HG02763 (cell line): Measurements from ENCODE around the gene GJA9.
"Not testable (repeated sequence)": the region's sequence is repeated elsewhere in the genome, so short reads cannot be mapped to it uniquely, and the experiment has no call there.

Source experiments
- ATAC-seq: cut with Tn5 transposase; IDR thresholded peaks from one replicate; pipeline ENCODE4 v1.9.1; 2021; ENCODE audit warnings: mild to moderate bottlenecking, moderate library complexity; ENCODE audit not compliant: unreplicated experiment

Gene GJA9

DNA sequence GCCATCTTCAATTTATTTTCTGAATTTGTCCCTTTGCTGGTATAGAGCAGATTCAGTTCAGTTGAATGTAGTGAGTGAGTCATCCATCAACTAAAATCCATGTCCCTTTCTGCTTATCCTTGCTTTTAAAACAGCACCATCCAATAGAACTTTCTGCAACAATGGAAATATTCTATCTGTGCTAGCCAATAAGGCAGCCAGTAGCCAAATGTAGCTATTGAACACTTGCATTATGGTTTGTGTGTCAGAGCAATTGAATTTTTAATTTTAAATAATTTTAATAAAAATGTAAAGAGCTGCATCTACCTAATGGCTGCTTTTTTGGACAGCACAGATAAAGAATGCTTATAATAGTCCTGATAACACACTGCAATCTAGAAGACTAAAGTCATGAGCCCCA, at the start of gene GJA9:
GJA9 (minus strand) TSS at position 101 of the 400 bp plus-strand sequence. CDS start 5,489 bp downstream, outside the sequence.
- no peak for ATAC-seq

DNA sequence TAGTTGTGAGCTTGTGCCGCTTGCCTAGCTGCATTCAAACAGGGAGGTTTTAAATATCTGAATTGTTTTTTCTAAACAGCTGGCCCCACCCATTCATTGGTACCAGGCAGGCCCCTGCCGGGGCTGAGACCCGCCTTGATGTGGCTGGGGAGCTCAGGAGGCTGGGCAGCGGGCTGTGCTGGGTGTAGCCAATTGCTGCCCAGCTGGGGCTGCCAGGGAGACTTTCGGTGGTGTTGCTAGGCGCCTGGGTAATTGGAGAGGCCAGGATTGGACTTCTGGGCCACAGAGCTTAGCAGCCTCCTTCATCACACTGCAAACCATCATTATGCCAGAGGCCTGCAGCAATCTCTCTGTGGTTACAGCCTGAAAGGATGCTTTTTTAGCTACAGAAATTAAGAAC, 48.1 kb upstream of the GJA9 start:
- no peak for ATAC-seq

DNA sequence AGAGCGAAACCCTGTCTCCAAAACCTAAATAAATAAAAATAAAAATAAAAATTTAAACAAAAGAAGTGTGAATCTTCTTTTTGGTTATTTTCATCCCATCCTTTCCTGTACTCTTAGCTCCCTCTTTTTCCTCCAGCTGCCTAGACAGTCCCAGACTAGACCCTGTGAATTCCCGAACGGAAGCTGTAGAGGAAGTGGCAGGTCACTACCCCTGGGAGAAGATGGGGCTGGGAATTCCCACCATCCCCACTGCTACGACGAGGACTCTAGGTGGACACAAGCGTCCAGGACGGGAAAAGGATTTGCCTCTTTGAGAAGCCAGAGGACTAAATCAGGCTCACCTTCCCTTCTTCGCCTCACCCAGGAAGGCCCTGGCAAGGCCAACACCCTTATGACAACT, 47.7 kb upstream of the GJA9 start:
- no peak for ATAC-seq

DNA sequence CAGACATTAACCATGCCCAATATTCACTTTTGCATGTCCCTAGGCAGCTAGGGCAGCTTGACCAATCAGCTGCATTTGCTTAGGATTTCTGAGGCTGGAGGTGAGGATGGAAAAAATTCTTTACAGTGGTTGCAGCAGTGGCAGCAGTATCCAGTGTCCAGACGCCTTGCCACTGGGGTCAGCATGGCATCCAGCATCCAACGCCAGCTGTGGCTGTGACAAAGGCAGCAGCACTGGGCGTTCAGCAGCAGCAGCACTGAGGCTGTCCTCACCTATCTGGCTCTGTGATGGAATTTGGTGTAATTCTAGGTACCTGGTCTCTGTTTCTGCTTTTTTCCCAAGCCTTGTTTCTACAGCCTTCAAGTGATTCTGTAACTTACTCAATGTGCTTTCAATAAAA, 44.7 kb upstream of the GJA9 start:
- ATAC-seq = no peak

- no peak for ATAC-seq
Observed at GRCh38 chr1:38925391-38925790, 44.0 kb upstream of the GJA9 start.

DNA sequence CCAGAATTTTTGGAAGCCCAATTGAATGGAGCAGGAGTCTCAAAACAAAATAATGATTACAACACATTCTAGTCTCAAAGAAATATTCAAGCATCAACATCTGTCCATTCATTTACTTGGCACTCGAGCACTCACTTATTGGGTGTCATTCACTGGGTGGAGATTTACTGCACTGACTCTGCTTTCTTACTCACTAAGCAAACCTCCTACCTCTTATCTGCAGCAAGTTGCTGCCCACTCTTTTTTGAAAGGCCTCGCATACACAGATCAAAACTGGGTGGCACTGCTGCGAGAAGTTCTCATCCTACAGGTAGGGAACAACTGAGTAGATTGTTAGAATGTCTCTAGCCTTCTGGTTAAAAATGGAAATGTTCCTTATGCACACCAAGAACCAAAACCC, 42.2 kb upstream of the GJA9 start:
- ATAC-seq = no peak

DNA sequence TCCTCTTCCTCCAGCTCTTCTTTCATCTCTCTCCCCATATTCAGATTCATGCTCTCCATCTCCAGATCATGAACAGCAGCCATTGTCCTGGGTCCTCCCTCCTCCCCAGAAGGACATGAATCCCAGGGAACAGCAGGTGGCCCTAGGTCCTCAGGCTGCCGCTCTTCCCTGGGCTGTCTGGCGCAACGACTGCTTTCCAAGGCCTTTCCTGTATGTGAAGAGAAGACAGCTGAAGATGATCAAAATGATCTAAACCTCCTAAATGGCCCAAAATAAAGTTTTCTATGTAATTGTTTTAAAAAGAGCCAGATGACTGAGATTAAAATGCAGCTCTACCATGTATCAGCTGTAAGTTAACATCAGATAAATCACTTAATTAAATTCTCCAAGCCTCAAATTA, 37.7 kb upstream of the GJA9 start:
- no peak for ATAC-seq

GRCh38 chr1:38918568-38918967, 37.2 kb upstream of the GJA9 start:
- no peak for ATAC-seq

DNA sequence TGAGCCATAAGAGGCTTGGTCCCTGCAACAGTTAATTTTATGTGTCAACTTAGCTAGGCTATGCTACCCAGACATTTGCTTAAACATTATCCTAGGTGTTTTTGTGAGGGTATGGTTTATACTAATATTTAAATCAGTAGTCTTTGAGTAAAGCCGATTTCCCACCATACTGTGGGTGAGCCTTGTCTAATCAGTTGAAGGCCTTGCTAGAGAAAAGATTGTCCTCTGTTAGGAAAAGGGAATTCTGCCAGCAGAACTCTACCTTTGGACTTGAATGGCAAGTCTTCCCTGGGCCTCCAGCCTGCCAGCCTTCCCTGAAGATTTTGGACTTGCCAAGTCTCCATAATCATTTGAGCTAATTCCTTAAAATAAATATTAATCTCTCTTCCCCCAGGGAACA, 36.4 kb upstream of the GJA9 start:
- no peak for ATAC-seq

- no peak for ATAC-seq
Observed at GRCh38 chr1:38917337-38917736, 36.0 kb upstream of the GJA9 start.

DNA sequence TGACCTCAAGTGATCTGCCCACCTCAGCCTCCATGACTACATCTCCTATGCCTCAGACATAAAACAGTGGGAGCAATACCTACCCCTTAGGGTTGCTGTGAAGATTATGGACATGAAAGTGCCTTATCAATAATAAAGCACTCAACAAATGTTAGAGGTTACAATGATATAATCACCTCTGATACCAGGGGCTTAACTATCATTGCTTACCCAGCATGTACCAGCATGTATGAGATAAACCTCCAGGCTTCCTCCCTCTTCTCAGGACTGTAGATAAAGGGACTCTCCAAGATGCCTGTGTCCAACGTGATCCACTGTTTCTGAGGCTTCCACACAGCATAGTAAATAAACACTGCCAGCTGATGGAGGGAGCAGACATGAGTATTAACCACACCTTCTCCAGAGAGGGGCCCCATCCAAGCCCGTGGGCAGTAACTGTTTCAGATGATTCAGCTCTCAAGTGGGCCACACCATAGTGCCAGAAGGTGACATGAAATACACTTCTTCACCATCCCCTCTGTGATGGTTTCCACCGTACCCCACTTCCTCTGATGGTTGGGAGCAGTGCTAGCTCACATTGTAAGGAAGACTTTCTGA, 34.1 kb upstream of the GJA9 start:
- no peak for ATAC-seq

- ATAC-seq = not testable (repeated sequence)
Observed at GRCh38 chr1:38914908-38915307, 33.5 kb upstream of the GJA9 start.

- no peak for ATAC-seq
Observed at GRCh38 chr1:38908821-38909220, 27.4 kb upstream of the GJA9 start.

DNA sequence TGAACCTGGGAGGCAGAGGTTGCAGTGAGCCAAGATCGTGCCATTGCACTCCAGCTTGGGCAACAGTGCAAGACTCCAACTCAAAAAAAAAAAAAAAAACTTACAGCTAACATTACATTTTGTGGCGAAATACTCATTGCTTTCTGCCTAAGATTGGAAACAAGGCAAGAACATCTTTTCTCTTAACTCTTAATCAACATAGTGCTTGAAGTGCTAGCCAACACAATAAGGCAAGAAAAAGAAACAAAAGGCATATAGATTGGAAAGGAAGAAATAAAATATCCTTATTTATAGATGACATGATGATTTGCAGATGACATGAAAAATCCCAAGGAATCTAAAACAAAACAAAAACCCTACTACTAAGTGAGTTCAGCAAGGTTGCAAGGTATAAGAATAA, 24.6 kb upstream of the GJA9 start:
- no peak for ATAC-seq

GRCh38 chr1:38899560-38899959, 18.2 kb upstream of the GJA9 start:
- no peak for ATAC-seq

GRCh38 chr1:38898653-38899230, 17.4 kb upstream of the GJA9 start:
- no peak for ATAC-seq

DNA sequence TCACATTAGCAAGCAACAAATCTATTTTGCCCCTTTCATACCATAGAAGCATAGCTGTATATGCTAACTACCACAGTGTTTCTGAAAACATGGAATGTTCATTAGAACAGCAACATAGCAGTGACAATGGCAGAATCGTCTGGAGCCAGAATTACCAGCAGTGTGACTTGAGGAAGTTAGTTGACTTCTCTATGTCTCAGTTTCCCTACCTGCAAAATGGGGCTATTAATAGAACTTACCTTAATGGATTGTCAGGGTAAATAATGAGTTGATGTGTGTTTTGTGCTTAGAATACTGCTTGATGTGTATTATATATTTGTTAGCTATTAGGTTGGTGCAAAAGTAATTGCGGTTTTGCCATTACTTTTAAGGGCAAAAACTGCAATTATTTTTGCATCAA, 14.8 kb upstream of the GJA9 start:
- ATAC-seq = no peak

DNA sequence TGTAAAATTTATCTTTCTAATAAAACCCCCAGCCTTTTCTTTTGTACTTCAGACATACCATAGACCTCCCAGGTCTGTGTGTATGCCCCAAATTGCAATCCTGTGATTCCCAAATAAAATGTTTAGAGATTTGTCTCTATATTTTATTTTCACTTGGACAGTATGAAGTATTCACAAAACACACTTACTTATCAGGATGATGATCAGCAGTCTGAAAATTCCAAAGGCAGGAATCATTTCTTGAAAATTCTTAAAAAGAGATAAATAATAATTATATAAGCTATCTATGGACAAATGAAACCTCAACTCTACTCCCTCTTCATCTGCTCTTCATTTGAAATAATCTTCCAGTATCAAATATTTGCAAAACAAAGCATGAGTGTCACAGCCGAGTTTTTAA, 11.6 kb upstream of the GJA9 start:
- no peak for ATAC-seq

DNA sequence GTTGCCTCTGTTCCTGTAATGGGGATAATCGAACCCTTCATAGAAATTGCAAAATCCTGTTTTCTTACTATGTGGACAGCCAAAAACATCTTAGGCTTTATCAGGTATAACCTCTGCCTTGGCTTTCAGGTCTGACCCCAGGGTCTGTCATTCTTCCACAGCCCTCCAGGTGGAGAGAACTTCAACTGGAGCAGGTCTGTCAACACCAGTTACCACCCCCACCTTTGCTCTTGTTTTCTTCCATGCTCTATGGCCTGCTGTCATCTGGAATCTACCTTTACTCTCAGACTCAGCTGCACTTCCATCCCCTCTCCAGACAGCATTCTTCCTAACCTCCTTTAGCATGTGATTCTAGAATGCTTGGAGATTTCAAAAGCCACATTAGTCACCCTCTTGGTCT, 10.4 kb upstream of the GJA9 start:
- no peak for ATAC-seq

GRCh38 chr1:38889589-38889988, 8.2 kb upstream of the GJA9 start:
- ATAC-seq = no peak

GRCh38 chr1:38888423-38889333, 7.3 kb upstream of the GJA9 start:
- no peak for ATAC-seq

GRCh38 chr1:38885092-38885491, 3.7 kb upstream of the GJA9 start:
- ATAC-seq = no peak
